ENCODE measurements around the gene KLF3.

DNA sequence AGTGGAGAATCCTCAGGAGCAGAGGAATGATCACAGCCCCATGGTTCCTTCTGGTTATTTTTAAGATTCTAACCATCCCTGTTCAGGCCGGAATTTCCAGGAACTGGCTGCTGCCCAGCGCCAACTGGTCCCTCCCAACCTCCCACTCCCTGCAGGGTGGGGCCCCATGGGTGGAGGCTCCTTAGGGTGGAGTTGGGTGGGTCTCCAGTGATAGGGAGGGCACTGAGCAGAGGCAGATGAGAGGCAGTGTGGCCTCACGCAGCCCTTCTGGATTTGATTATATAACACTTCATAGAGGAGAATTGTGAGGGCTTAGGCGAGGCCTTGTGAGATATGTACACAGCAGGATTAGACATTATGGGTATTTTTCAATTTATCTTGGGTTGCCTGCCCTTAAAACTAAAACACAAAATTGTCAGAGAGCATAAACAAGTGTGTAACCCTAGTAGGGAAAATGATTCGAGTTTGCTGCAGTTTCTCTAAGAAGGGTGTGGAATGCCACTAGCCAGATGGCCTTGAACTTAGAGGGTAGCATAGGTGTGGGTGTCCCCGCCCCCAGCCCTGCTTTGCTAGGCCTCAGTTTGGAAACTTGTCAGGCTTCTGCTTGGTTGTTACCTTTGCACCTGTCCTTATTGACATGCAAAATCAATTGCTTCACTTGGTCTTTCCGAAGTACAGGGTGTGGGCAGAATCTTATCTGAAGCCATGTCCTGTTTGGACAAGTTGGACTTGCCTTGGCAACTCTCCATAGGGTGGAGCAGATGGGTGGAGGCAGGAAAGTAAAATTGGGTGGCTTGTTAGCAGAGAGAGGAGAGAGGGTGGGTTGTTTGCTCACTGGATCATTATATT is 9.4 kb downstream of the KLF3 start:
- TF ChIP-seq POLR2A (IDR thresholded peaks at IDR 0.05) (no peak), EP300 (IDR thresholded peaks at IDR 0.05) (no peak)
- TF ChIP-seq, protein P1, sequence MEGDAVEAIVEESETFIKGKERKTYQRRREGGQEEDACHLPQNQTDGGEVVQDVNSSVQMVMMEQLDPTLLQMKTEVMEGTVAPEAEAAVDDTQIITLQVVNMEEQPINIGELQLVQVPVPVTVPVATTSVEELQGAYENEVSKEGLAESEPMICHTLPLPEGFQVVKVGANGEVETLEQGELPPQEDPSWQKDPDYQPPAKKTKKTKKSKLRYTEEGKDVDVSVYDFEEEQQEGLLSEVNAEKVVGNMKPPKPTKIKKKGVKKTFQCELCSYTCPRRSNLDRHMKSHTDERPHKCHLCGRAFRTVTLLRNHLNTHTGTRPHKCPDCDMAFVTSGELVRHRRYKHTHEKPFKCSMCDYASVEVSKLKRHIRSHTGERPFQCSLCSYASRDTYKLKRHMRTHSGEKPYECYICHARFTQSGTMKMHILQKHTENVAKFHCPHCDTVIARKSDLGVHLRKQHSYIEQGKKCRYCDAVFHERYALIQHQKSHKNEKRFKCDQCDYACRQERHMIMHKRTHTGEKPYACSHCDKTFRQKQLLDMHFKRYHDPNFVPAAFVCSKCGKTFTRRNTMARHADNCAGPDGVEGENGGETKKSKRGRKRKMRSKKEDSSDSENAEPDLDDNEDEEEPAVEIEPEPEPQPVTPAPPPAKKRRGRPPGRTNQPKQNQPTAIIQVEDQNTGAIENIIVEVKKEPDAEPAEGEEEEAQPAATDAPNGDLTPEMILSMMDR (IDR thresholded peaks at IDR 0.05): no peak

Data from stomach (tissue), 4 donors.